Measurements from ENCODE around the gene ERG.
A peak's percentile ranks its signal among the peaks of the same experiment; 100 is the strongest.

ERG gene

DNA sequence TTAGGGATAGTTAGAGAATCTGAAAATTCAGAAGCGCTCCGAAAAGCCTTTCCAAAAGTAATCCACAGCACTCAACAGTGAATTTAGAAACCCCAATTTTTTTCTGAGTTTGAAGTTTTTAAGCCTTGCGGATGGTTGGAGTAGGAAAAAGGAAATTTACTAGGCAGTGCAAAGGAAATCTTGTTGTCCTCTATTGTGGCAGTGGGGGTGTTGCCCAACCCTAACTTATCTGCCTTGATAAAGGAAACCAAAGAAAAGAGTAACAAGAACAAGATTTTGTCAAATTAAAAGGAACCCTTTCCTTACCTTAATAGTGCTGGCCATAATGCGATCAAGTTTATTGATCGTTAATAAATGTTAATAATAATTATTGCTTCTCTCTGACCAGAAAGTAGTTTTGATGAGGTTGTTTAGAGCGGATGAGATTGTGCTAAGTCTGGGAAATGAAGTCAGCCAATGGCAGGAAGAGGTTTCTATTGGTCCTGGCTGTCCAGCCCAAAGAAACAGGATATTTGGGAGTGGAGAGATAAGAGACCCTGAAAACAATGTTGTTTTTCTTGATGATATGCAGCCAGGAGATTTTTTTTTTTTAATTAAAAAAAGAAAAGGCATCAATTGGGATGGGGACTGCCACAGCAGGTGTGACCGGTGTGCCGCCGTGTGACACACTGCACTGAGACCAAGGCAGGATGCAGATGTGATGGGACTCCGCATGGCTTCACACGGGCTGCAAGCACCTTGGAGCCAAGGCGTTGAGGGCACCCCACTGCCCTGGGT, at the start of gene ERG:
Gene ERG (minus strand): TSS at position 421 of the 777 bp plus-strand sequence. CDS start 97 bp downstream, at position 324.
- H3K4me3 ChIP-seq (replicated peaks; ENCODE audit: low read depth, low read length) = no peak within 1 kb of the TSS
- no peak for DNase-seq (ENCODE audit: low read depth)
- TF ChIP-seq, protein P1, sequence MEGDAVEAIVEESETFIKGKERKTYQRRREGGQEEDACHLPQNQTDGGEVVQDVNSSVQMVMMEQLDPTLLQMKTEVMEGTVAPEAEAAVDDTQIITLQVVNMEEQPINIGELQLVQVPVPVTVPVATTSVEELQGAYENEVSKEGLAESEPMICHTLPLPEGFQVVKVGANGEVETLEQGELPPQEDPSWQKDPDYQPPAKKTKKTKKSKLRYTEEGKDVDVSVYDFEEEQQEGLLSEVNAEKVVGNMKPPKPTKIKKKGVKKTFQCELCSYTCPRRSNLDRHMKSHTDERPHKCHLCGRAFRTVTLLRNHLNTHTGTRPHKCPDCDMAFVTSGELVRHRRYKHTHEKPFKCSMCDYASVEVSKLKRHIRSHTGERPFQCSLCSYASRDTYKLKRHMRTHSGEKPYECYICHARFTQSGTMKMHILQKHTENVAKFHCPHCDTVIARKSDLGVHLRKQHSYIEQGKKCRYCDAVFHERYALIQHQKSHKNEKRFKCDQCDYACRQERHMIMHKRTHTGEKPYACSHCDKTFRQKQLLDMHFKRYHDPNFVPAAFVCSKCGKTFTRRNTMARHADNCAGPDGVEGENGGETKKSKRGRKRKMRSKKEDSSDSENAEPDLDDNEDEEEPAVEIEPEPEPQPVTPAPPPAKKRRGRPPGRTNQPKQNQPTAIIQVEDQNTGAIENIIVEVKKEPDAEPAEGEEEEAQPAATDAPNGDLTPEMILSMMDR (IDR thresholded peaks at IDR 0.05; ENCODE audit: low read length, missing control alignments) = no peak

DNA sequence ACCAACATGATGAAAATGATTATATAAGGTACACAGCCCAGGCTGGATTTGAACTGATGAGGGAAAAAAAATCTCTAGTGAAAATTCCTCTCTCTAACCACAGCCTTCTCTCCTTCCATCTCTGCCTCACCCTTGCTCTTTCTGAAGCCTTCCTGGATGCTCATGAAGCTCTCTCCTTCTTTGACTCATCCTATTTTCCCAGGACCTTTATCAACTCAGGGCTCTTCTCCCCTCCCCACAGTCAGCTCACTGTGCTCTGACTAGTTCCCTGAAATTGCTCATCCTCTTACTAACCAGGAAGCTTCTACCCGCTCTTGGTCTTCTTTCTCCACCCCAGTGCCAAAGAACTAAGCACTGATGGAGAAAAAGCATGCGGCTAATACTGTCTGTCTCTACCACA, 46.4 kb upstream of the ERG start:
- no peak overlapping the region for H3K4me3 ChIP-seq (replicated peaks; ENCODE audit: low read depth, low read length)
- DNase-seq (ENCODE audit: low read depth) = no peak

DNA sequence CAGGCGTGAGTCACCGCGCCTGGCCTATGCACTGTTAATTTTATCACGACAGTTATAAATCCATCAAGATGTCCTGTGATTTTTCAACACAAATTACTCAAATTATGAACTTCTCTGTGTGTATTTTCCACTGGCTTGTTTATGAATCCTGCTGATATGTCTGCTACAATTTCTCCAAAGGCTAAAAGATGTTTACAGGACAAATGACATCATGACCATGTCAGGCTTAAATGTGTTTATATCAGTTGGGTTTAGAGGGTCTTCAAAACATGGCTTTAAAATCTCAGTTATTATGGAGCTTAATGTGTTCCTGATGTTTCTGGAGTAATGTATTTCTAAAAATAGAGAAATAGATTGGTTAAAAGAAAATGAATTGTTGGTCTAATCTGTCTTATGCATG, 44.0 kb upstream of the ERG start:
- no peak for DNase-seq (ENCODE audit: low read depth)
- H3K4me3 ChIP-seq (replicated peaks; ENCODE audit: low read depth, low read length) = no peak overlapping the region
- TF ChIP-seq, protein P1 (IDR thresholded peaks at IDR 0.05; ENCODE audit: low read length, missing control alignments) = no peak

More for the DNA sequence above, 46.4 kb upstream of the ERG start:
- TF ChIP-seq, protein P1 (IDR thresholded peaks at IDR 0.05; ENCODE audit: low read length, missing control alignments) = no peak

GRCh38 chr21:38538353-38538752, 40.1 kb upstream of the ERG start:
- H3K4me3 ChIP-seq (replicated peaks; ENCODE audit: low read depth, low read length) = no peak overlapping the region
- TF ChIP-seq, protein P1 (IDR thresholded peaks at IDR 0.05; ENCODE audit: low read length, missing control alignments) = no peak
- peak; percentile 2 for DNase-seq (ENCODE audit: low read depth)

GRCh38 chr21:38534591-38534990, 36.3 kb upstream of the ERG start:
- no peak for DNase-seq (ENCODE audit: low read depth)
- TF ChIP-seq, protein P1 (IDR thresholded peaks at IDR 0.05; ENCODE audit: low read length, missing control alignments) = no peak
- no peak overlapping the region for H3K4me3 ChIP-seq (replicated peaks; ENCODE audit: low read depth, low read length)

- H3K4me3 ChIP-seq (replicated peaks; ENCODE audit: low read depth, low read length) = no peak overlapping the region
- DNase-seq (ENCODE audit: low read depth) = peak; percentile 21
- TF ChIP-seq, protein P1 (IDR thresholded peaks at IDR 0.05; ENCODE audit: low read length, missing control alignments) = no peak
These were observed 35.6 kb upstream of the ERG start for GRCh38 chr21:38533887-38534286.

DNA sequence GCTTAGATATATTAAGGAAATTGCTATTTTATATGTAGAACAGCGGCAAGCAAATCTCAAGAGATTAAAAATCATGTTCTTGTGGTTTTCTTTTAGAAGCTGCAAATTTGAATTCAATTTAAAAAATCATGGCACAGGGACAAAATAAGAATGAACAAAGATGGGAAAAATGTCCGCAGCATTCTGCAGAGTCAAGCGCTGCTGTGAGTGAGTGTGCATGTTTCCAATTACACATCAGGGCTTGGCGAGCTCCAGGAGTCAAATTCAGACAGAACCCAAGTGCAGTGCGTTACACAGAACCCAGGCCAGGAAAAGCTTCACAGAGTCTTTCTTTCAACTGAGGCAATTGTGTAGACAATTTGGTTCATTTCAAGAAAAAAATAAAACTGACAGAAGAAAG, 33.3 kb upstream of the ERG start:
- TF ChIP-seq, protein P1 (IDR thresholded peaks at IDR 0.05; ENCODE audit: low read length, missing control alignments) = no peak
- DNase-seq (ENCODE audit: low read depth) = peak; percentile 6
- H3K4me3 ChIP-seq (replicated peaks; ENCODE audit: low read depth, low read length) = no peak overlapping the region
